ENCODE measurements around the gene VEGFC. TPM values are rescaled to one million over a fixed set of nuclear protein-coding genes. Genes with fewer than 3 reads are reported as not detected.

The VEGFC gene
- total RNA-seq, 1 donor from 2014 or later: 8.7 TPM

- FAIRE-seq (no peak), DNase-seq (ENCODE audit: low read depth) (no peak)
- Histone ChIP-seq H3K4me3 (ENCODE audit: low read depth, low read length) (no peak overlapping the region), H3K27me3 (ENCODE audit: control insufficient read depth, insufficient read depth, low read length) (no peaks in the 10 kb centered on the region), H3K36me3 (ENCODE audit: control insufficient read depth, insufficient read depth, low read length) (no peaks in the 10 kb centered on the region)
- TF ChIP-seq, protein P1, sequence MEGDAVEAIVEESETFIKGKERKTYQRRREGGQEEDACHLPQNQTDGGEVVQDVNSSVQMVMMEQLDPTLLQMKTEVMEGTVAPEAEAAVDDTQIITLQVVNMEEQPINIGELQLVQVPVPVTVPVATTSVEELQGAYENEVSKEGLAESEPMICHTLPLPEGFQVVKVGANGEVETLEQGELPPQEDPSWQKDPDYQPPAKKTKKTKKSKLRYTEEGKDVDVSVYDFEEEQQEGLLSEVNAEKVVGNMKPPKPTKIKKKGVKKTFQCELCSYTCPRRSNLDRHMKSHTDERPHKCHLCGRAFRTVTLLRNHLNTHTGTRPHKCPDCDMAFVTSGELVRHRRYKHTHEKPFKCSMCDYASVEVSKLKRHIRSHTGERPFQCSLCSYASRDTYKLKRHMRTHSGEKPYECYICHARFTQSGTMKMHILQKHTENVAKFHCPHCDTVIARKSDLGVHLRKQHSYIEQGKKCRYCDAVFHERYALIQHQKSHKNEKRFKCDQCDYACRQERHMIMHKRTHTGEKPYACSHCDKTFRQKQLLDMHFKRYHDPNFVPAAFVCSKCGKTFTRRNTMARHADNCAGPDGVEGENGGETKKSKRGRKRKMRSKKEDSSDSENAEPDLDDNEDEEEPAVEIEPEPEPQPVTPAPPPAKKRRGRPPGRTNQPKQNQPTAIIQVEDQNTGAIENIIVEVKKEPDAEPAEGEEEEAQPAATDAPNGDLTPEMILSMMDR (IDR thresholded peaks at IDR 0.05; ENCODE audit: insufficient read depth, low read length, severe bottlenecking): no peak
Measured at GRCh38 chr4:176758731-176759130, 34.0 kb downstream of the VEGFC start.

DNA sequence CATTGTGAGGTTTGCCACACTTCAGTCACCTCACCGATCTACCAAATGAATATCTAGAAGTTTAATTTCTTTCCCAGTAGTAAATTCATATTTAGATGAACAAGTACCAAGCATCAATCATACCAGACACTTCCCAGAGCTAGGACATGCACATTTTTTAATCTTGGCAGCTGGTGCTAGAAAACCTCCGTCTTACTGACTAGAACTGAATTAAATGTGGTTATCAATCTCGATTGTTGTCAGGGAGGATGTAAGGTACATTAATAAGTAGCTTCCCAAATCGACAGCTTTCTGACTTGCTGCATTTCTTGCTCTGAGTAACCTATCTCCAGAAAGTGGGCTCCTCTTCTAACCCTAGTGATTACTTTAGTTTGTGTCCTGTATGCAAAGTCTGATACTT, 34.4 kb downstream of the VEGFC start:
- Histone ChIP-seq H3K36me3 (ENCODE audit: control insufficient read depth, insufficient read depth, low read length) (no peaks in the 10 kb centered on the region), H3K27me3 (ENCODE audit: control insufficient read depth, insufficient read depth, low read length) (no peaks in the 10 kb centered on the region), H3K4me3 (ENCODE audit: low read depth, low read length) (no peak overlapping the region)
- TF ChIP-seq, protein P1 (IDR thresholded peaks at IDR 0.05; ENCODE audit: insufficient read depth, low read length, severe bottlenecking): no peak
- DNase-seq (ENCODE audit: low read depth) (no peak), FAIRE-seq (no peak)

GRCh38 chr4:176755613-176756012, 37.1 kb downstream of the VEGFC start:
- TF ChIP-seq, protein P1 (IDR thresholded peaks at IDR 0.05; ENCODE audit: insufficient read depth, low read length, severe bottlenecking): no peak
- no peak overlapping the region for H3K4me3 ChIP-seq (ENCODE audit: low read depth, low read length)
- H3K36me3 ChIP-seq (ENCODE audit: control insufficient read depth, insufficient read depth, low read length): no peaks in the 10 kb centered on the region
- FAIRE-seq: no peak
- DNase-seq (ENCODE audit: low read depth): peak; percentile 69
- H3K27me3 ChIP-seq (ENCODE audit: control insufficient read depth, insufficient read depth, low read length): no peaks in the 10 kb centered on the region

- no peaks in the 10 kb centered on the region for H3K27me3 ChIP-seq (ENCODE audit: control insufficient read depth, insufficient read depth, low read length)
- no peak overlapping the region for H3K4me3 ChIP-seq (ENCODE audit: low read depth, low read length)
- DNase-seq (ENCODE audit: low read depth) (no peak), FAIRE-seq (no peak)
- H3K36me3 ChIP-seq (ENCODE audit: control insufficient read depth, insufficient read depth, low read length): no peaks in the 10 kb centered on the region
- TF ChIP-seq, protein P1 (IDR thresholded peaks at IDR 0.05; ENCODE audit: insufficient read depth, low read length, severe bottlenecking): no peak
Measured at GRCh38 chr4:176755001-176755400, 37.7 kb downstream of the VEGFC start.

DNA sequence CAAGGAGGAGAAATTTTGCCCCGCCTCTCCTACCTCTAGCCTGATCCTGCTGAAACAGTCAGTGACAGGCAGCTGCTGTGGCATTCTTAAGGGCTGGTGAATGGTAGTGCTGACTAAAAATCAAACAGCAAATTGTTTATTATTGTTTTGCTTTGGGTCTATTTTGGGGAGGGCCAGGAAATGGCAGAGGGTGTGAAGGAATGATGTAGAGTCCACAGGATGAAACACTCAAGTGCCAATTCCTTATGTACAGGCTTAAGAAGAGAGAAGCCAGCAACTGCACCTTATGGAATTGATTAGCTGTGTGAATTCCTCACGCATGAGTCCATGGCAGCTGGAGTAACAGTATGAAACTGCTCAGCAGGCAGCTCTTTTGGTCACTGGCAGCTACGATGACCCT, 39.7 kb downstream of the VEGFC start:
- no peak overlapping the region for H3K4me3 ChIP-seq (ENCODE audit: low read depth, low read length)
- H3K27me3 ChIP-seq (ENCODE audit: control insufficient read depth, insufficient read depth, low read length): no peaks in the 10 kb centered on the region
- peak; percentile 50 for FAIRE-seq
- TF ChIP-seq, protein P1 (IDR thresholded peaks at IDR 0.05; ENCODE audit: insufficient read depth, low read length, severe bottlenecking): no peak
- no peaks in the 10 kb centered on the region for H3K36me3 ChIP-seq (ENCODE audit: control insufficient read depth, insufficient read depth, low read length)
- DNase-seq (ENCODE audit: low read depth): peak; percentile 54

DNA sequence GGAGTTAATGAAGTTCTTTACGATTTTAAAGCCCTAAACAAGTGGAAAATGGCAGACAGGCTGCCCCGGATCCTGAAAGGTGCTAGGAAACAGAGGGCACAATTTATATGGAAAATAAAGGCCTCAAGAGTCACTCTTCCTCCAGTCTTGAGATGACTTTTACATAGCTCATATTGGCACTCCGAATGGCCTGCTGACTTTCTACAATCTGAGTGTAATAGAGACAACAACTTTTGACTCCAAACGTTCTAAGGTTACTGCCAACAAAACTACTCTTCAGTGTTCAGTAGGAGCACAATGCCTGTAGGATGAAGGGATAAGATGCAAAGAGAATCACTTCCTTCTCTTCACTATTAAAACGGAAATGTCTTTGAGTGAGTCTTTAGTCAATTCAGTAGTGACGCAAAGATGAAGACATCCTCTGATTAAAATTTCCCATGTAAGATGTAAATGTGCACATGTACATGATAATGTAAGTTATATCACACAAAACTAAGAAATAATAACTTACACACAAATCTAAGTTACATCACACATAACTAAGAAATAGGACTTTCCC, 40.5 kb downstream of the VEGFC start:
- no peaks in the 10 kb centered on the region for H3K36me3 ChIP-seq (ENCODE audit: control insufficient read depth, insufficient read depth, low read length)
- TF ChIP-seq, protein P1 (IDR thresholded peaks at IDR 0.05; ENCODE audit: insufficient read depth, low read length, severe bottlenecking): no peak
- DNase-seq (ENCODE audit: low read depth) (no peak), FAIRE-seq (no peak)
- H3K4me3 ChIP-seq (ENCODE audit: low read depth, low read length): no peak overlapping the region
- H3K27me3 ChIP-seq (ENCODE audit: control insufficient read depth, insufficient read depth, low read length): no peaks in the 10 kb centered on the region

Data from bronchial epithelial cell (primary cell).